ENCODE results near the gene KRT35.

DNA sequence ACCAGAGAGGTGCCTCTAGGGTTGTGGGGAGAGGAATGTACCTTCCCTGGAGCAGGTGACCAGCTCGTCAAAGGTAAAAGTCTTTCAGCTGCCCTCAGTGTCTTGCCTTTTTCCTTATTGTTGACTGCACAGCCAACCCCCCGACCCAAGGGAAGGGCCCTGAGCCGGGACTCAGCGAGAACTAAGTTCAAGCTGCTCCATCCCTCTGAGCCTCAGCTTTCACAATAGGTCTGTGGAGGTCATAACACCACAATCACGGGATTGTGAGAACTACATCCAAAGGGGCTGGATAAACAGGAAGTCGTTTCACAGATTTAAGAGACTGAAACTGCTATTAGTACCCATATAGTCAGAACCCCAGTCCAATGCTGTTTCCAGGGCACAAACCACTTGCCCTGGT lies 11.4 kb upstream of the KRT35 start:
- no peak for TF ChIP-seq GATA3 (IDR thresholded peaks at IDR 0.05; ENCODE audit: low read depth, low read length)
- TF ChIP-seq GATA2 (IDR thresholded peaks at IDR 0.05; ENCODE audit: low read depth, low read length): no peak

All from SH-SY5Y (cell line).